ENCODE results near the gene CEP72.

- no peak for TF ChIP-seq CTCF (IDR thresholded peaks at IDR 0.05; ENCODE audit: borderline replicate concordance, extremely low read depth, low read length, poor library complexity, severe bottlenecking)
- no peak for TF ChIP-seq EZH2 (IDR thresholded peaks at IDR 0.05; ENCODE audit: borderline replicate concordance, low read depth, low read length, severe bottlenecking)
These were observed 26.6 kb upstream of the CEP72 start for GRCh38 chr5:585556-585955.
